Neuronal stem cell (in vitro differentiated cells): ENCODE measurements around the gene ACTC1.

ENCODE experiments used
- DNase-seq: peaks from one replicate; pipeline ENCODE4 v3.0.0-alpha.2; 2013; ENCODE audit warnings: low spot score
- H2AFZ ChIP-seq: one replicate; pipeline ENCODE4 v1.6.1; 2013; ENCODE audit warnings: mild to moderate bottlenecking, low read length, inconsistent platforms
- H2AK5ac ChIP-seq: 2 replicates; pipeline ENCODE4 v1.6.1; 2013; ENCODE audit warnings: low read depth, mild to moderate bottlenecking, inconsistent platforms, low read length, moderate library complexity, mixed read lengths
- H2BK120ac ChIP-seq: 2 replicates; pipeline ENCODE4 v1.6.1; 2013; ENCODE audit warnings: low read depth, mild to moderate bottlenecking, inconsistent platforms, low read length, moderate library complexity, mixed read lengths
- H2BK12ac ChIP-seq: one replicate; pipeline ENCODE4 v1.6.1; 2013; ENCODE audit warnings: low read length, inconsistent platforms
- H2BK15ac ChIP-seq: 2 replicates; pipeline ENCODE4 v1.6.1; 2013; ENCODE audit warnings: mild to moderate bottlenecking, low read length, inconsistent platforms, mixed read lengths
- H2BK5ac ChIP-seq: one replicate; pipeline ENCODE4 v1.6.1; 2013; ENCODE audit warnings: inconsistent platforms, mild to moderate bottlenecking, low read length, moderate library complexity
- H3K14ac ChIP-seq: one replicate; pipeline ENCODE4 v1.6.1; 2013; ENCODE audit warnings: low read length, inconsistent platforms
- H3K18ac ChIP-seq: 2 replicates; pipeline ENCODE4 v1.6.1; 2013; ENCODE audit warnings: low read length, inconsistent platforms
- H3K23ac ChIP-seq: 2 replicates; pipeline ENCODE4 v1.6.1; 2013; ENCODE audit warnings: low read depth, mild to moderate bottlenecking, mixed read lengths, low read length, inconsistent platforms; ENCODE audit not compliant: poor library complexity
- H3K27ac ChIP-seq: replicated peaks from 3 replicates; pipeline ENCODE4 v1.5.1; 2013; ENCODE audit warnings: low read length, inconsistent platforms
- H3K27me3 ChIP-seq, 3 experiments: 2 replicates each; pipeline ENCODE4 v1.6.1; 2013; ENCODE audit warnings: low read length in 3 of 3, mild to moderate bottlenecking in 2 of 3, inconsistent platforms in 1 of 3, low read depth in 1 of 3, mixed read lengths in 1 of 3, moderate library complexity in 1 of 3; ENCODE audit not compliant: control insufficient read depth in 3 of 3, insufficient read depth in 3 of 3
- H3K36me3 ChIP-seq, 2 donors: replicated peaks in 1 of 2; 2 replicates each; pipeline ENCODE4 v1.6.1; 2013; ENCODE audit warnings: low read length in 2 of 2; ENCODE audit not compliant: control insufficient read depth in 2 of 2, insufficient read depth in 2 of 2
- H3K4ac ChIP-seq: 2 replicates; pipeline ENCODE4 v1.6.1; 2013; ENCODE audit warnings: inconsistent platforms, mild to moderate bottlenecking, low read length, moderate library complexity
- H3K4me1 ChIP-seq, 2 donors: 1 replicate in 1 of 2; 2 replicates in 1 of 2; pipeline ENCODE4 v1.6.1; 2013; ENCODE audit warnings: low read length in 2 of 2, low read depth in 1 of 2; ENCODE audit not compliant: control insufficient read depth in 2 of 2, insufficient read depth in 1 of 2
- H3K4me2 ChIP-seq: one replicate; pipeline ENCODE4 v1.6.1; 2013; ENCODE audit warnings: mild to moderate bottlenecking, low read length, inconsistent platforms; ENCODE audit not compliant: insufficient read depth, poor library complexity, severe bottlenecking
- H3K4me3 ChIP-seq, 2 donors: 2 replicates each; pipeline ENCODE4 v1.5.1; 2013; ENCODE audit warnings: low read length in 2 of 2, mild to moderate bottlenecking in 2 of 2, inconsistent platforms in 1 of 2, moderate library complexity in 1 of 2
- H3K79me1 ChIP-seq: one replicate; pipeline ENCODE4 v1.6.1; 2013; ENCODE audit warnings: low read depth, mild to moderate bottlenecking, inconsistent platforms, low read length, moderate library complexity
- H3K9ac ChIP-seq: one replicate; pipeline ENCODE4 v1.6.1; 2013; ENCODE audit warnings: mild to moderate bottlenecking, low read depth, low read length, inconsistent platforms; ENCODE audit not compliant: poor library complexity
- H3K9me3 ChIP-seq, 2 donors: replicated peaks in 1 of 2; 2 replicates each; pipeline versions ENCODE3 to v1.6.1; 2013; ENCODE audit warnings: low read length in 2 of 2, mild to moderate bottlenecking in 2 of 2, inconsistent platforms in 1 of 2, low read depth in 1 of 2, mixed read lengths in 1 of 2, moderate library complexity in 1 of 2; ENCODE audit not compliant: control insufficient read depth in 2 of 2, insufficient read depth in 1 of 2
- H4K8ac ChIP-seq: one replicate; pipeline ENCODE4 v1.6.1; 2013; ENCODE audit warnings: low read depth, mild to moderate bottlenecking, inconsistent platforms, low read length, moderate library complexity
- H4K91ac ChIP-seq: one replicate; pipeline ENCODE4 v1.6.1; 2013; ENCODE audit warnings: low read length, low read depth, mild to moderate bottlenecking, inconsistent platforms; ENCODE audit not compliant: poor library complexity
- WGBS, 2 donors: extraction: QIAGEN DNeasy Blood & Tissue Kit; methylation state at CpG; one replicate each; pipeline ENCODE4 v1.1.7; 2013; ENCODE audit warnings: missing lambda C conversion rate in 2 of 2, mixed read lengths in 1 of 2; ENCODE audit not compliant: insufficient read length in 2 of 2, insufficient replicate concordance in 1 of 2; ENCODE audit errors: extremely low coverage in 2 of 2; 5-methylcytosine and 5-hydroxymethylcytosine counted together

Gene ACTC1

DNA sequence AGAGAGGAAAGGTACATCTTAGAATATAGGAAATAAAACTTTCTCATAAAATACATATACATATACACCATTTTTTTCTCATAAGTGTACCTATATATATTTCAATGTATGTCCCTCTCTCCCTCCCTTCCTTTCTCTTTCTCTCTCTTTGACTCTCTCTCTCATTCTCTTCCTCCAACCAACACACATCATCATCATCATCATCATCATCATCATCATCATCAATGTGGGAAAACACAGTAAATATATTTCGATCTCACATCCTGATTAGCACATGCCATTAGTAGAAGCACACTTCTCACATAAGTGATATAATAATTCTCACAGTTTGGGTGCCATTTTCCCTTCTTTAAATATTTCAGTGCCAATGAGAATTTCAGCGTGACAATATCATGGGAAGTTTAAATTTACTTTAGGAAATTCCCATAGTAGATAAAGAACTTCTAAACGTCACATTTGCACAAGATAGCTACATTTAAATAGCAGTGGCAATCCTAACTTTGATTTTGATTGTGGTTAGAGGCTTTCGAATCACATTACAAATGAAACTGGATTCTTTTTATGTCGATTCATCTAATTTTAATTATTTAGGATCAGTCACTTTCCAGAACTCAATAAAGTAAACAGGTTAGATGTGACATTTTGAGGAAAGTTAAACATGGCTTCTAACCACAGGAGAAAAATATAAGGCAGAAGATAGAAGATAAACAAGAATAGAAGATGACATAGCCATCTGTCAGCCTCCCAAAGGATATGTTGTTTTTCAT, 33.0 kb upstream of the ACTC1 start:
- Histone ChIP-seq H3K4me3 (no peak overlapping the region), H2AFZ (no peak overlapping the region), H4K8ac (no peak overlapping the region), H3K27ac (no peak overlapping the region), H3K18ac (no peak overlapping the region), H2BK12ac (no peak overlapping the region), H4K91ac (no peak overlapping the region), H3K36me3 (no peaks in the 10 kb centered on the region), H3K23ac (no peak overlapping the region), H3K4me1 (peaks cover 0 to 2% of the 10 kb centered on the region in 2 donors), H3K9ac (no peak overlapping the region), H3K27me3 (peaks cover 0 to 4% (median 0%) of the 10 kb centered on the region in 3 experiments), H2BK15ac (no peak overlapping the region), H3K14ac (no peak overlapping the region), H2BK120ac (no peak overlapping the region), H2BK5ac (no peak overlapping the region), H2AK5ac (no peak overlapping the region), H3K4ac (no peak overlapping the region), H3K4me2 (no peak overlapping the region), H3K9me3 (no peaks in the 10 kb centered on the region), H3K79me1 (no peaks in the 10 kb centered on the region)
- WGBS, 2 donors, result no CpG with 5 or more reads among the region's 5 CpGs
- no peak for DNase-seq

DNA sequence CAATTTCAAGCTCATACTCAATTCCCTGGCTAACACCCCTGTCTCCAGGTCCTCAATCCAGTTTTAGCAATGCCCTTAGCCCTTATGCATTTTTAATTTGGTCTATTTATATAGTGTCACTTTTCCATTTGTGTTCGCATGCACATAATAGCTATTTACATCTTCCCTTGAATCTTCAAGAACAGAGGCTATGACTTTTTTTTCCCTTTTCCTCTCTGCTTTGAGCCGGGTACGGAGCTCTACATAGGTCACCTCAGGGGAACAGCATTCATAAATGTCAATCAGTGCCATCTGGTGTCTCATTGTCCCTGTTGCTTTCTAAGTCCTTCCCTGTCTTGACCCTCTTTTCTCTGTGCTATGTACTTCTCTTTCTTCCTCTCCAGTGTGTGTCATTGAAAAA, 26.5 kb upstream of the ACTC1 start:
- no peak for DNase-seq
- Histone ChIP-seq H2AK5ac (no peak overlapping the region), H2BK120ac (no peak overlapping the region), H3K9ac (no peak overlapping the region), H3K4me2 (no peak overlapping the region), H2BK5ac (no peak overlapping the region), H3K79me1 (no peaks in the 10 kb centered on the region), H3K9me3 (no peaks in the 10 kb centered on the region), H4K8ac (no peak overlapping the region), H2BK15ac (no peak overlapping the region), H3K4ac (no peak overlapping the region), H2BK12ac (no peak overlapping the region), H3K18ac (no peak overlapping the region), H3K4me3 (no peak overlapping the region), H3K27ac (no peak overlapping the region), H3K23ac (no peak overlapping the region), H3K27me3 (peaks cover 0 to 2% (median 0%) of the 10 kb centered on the region in 3 experiments), H4K91ac (no peak overlapping the region), H3K4me1 (peaks cover 0 to 2% of the 10 kb centered on the region in 2 donors), H3K14ac (no peak overlapping the region), H3K36me3 (no peaks in the 10 kb centered on the region), H2AFZ (no peak overlapping the region)
- WGBS, 2 donors, result no CpG with 5 or more reads among the region's 3 CpGs

DNA sequence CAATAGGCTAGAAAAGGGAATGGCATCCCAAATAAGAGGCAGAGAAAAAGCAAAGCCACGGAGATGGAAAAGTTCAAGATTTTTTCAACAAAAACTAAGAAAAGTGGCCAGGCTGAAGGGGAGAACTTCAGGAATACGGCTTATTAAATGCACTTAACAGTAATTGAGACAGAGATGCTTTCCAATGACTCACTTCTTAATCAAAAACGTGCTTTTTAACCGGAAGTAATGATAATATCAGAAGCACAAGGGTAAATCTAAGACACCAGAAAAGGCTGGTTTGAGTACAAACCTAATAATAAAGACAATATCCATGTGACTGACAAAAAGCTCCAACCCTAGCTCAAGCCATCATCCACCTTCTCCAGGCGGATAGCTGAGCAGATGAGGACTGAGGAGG, 24.8 kb upstream of the ACTC1 start:
- Histone ChIP-seq H3K27ac (no peak overlapping the region), H3K4me1 (peaks cover 0 to 2% of the 10 kb centered on the region in 2 donors), H2BK120ac (no peak overlapping the region), H2BK12ac (no peak overlapping the region), H3K4me2 (no peak overlapping the region), H4K8ac (no peak overlapping the region), H3K23ac (no peak overlapping the region), H3K36me3 (no peaks in the 10 kb centered on the region), H2AK5ac (no peak overlapping the region), H2AFZ (no peak overlapping the region), H4K91ac (no peak overlapping the region), H3K9ac (no peak overlapping the region), H3K18ac (no peak overlapping the region), H3K27me3 (peaks cover 0 to 2% (median 0%) of the 10 kb centered on the region in 3 experiments), H2BK5ac (no peak overlapping the region), H3K79me1 (no peaks in the 10 kb centered on the region), H3K4ac (no peak overlapping the region), H3K4me3 (no peak overlapping the region), H2BK15ac (no peak overlapping the region), H3K9me3 (no peaks in the 10 kb centered on the region), H3K14ac (no peak overlapping the region)
- no peak for DNase-seq
- WGBS, 2 donors, result no CpG with 5 or more reads among the region's 5 CpGs

DNA sequence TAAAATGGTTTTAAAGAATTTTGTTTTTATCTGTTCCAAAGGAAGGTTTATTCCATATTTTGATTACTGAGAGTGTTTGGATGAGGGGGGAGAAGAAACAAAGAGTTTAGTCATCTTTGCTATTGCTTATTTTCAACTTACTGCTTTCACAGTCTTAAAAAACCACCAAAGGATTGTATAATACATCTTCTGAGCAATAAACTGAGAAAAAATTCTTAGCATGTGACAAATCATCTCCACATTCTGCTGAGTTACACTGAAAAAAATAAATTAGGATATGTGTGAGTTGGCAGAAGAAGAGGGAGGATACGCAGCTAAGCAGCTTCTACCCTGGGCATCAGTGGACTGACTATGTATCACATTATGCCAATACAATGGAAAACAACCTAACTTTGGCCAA, 23.2 kb upstream of the ACTC1 start:
- Histone ChIP-seq H3K79me1 (no peaks in the 10 kb centered on the region), H3K4me3 (no peak overlapping the region), H3K4me1 (peaks cover 0 to 2% of the 10 kb centered on the region in 2 donors), H3K4ac (no peak overlapping the region), H3K23ac (no peak overlapping the region), H2BK12ac (no peak overlapping the region), H3K27me3 (peaks cover 0 to 2% (median 0%) of the 10 kb centered on the region in 3 experiments), H4K8ac (no peak overlapping the region), H2AFZ (no peak overlapping the region), H2BK120ac (no peak overlapping the region), H3K14ac (no peak overlapping the region), H2BK5ac (no peak overlapping the region), H3K9me3 (no peaks in the 10 kb centered on the region), H3K36me3 (no peaks in the 10 kb centered on the region), H3K4me2 (no peak overlapping the region), H3K18ac (no peak overlapping the region), H3K27ac (no peak overlapping the region), H2AK5ac (no peak overlapping the region), H2BK15ac (no peak overlapping the region), H4K91ac (no peak overlapping the region), H3K9ac (no peak overlapping the region)
- WGBS, 2 donors, result no CpG with 5 or more reads among the region's 1 CpG
- no peak for DNase-seq
